ENCODE data around the gene GPR135. TPM values are rescaled to one million over a fixed set of nuclear protein-coding genes. Genes with fewer than 3 reads are reported as not detected.
"Not testable (repeated sequence)": the region's sequence is repeated elsewhere in the genome, so short reads cannot be mapped to it uniquely, and the experiment has no call there.

The GPR135 gene
- total and polyA plus RNA-seq, 5 donors = 1.5 to 5.1 (median 4.8) TPM

GRCh38 chr14:59474172-59474571 lies 9.0 kb upstream of the GPR135 start:
- Histone ChIP-seq H3K4me3 (ENCODE audit: low read length) (no peak overlapping the region), H3K9me3 (ENCODE audit: control insufficient read depth, low read length) (no peaks in the 10 kb centered on the region), H3K4me1 (ENCODE audit: control insufficient read depth, insufficient read depth, low read length) (no peaks in the 10 kb centered on the region), H3K27me3 (ENCODE audit: control insufficient read depth, insufficient read depth) (no peaks in the 10 kb centered on the region), H3K27ac (ENCODE audit: low read length) (peak overlapping the region; percentile 26)
- intact Hi-C loops (cut with DNase I) = no loop called here
- ATAC-seq (peak; percentile 41 to 51), DNase-seq (no peak)
- WGBS = 35% methylated on average over 1 of the region's 1 CpG

GRCh38 chr14:59464486-59465315 lies 479 bp downstream of the GPR135 start:
- no peak overlapping the region for H3K27ac ChIP-seq (ENCODE audit: low read length)
- peak overlapping the region; percentile 47 for H3K4me3 ChIP-seq (ENCODE audit: low read length)
- intact Hi-C loops (cut with DNase I) = no loop called here
- DNase-seq (peak; percentile 79 to 92 (median 88)), ATAC-seq (peak; percentile 85 to 88)
- no peaks in the 10 kb centered on the region for H3K9me3 ChIP-seq (ENCODE audit: control insufficient read depth, low read length)
- H3K27me3 ChIP-seq (ENCODE audit: control insufficient read depth, insufficient read depth) = no peaks in the 10 kb centered on the region
- under 1% methylated on average over 105 of the region's 105 CpGs for WGBS
- no peaks in the 10 kb centered on the region for H3K4me1 ChIP-seq (ENCODE audit: control insufficient read depth, insufficient read depth, low read length)

DNA sequence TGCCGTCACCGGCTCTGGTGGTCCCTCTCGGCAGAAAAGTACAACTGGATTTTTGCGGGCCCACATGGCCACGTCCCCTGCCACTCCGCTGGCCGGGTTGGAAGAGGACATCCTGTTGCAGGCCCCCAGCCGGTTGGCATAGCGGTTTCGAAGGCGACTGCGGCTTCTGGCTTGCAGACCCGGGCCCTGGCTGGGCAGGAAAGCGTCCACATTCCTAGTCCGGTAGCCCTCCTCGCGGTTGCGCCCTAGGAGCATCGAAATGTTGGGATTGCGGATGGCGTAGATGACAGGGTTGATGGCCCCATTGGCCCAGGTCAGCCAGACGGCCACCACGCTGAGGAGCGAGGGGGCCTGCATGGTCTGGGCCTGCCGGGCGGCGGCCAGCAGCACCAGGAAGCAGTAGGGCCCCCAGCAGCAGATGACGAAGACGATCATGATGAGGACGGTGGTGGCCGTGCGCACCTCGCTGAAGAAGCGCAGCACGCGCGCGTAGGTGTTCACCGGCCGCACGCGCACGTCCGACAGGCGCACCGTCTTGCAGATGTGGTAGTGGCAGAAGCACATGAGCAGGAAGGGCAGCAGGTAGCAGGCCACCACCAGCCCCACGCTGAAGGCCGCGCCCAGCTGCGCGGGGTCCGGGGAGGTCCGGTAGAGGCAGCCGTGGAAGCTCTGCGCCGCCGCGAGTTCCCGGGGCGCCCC lies 1.2 kb downstream of the GPR135 start:
- Histone ChIP-seq H3K9me3 (ENCODE audit: control insufficient read depth, low read length) (no peaks in the 10 kb centered on the region), H3K27me3 (ENCODE audit: control insufficient read depth, insufficient read depth) (no peaks in the 10 kb centered on the region), H3K4me1 (ENCODE audit: control insufficient read depth, insufficient read depth, low read length) (no peaks in the 10 kb centered on the region), H3K4me3 (ENCODE audit: low read length) (peak overlapping the region; percentile 47), H3K27ac (ENCODE audit: low read length) (no peak overlapping the region)
- intact Hi-C loops (cut with DNase I) = no loop called here
- 35% methylated on average over 60 of the region's 60 CpGs for WGBS
- DNase-seq = peak in 2 of 3 donors; percentile 63 to 74
- ATAC-seq = peak; percentile 3 to 15

DNA sequence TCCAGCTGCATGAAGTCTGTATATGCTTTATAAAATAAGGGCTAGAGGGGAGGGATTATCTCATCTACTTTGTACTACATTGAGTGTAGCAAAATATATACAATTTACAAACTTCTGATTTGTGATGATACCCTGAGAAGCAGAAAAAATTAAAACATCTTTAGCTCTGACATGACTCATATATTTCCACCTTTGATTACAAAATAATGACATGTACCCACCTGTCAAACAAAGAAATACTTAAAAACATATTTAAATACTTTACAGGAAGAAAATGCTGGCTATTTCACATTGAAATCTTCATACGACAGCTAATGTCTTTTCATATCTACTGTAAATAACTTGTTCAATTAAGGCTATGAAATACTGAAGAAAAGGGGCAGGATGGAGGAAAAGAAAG lies 3.3 kb downstream of the GPR135 start:
- WGBS = 95% methylated on average over 1 of the region's 1 CpG
- H3K4me1 ChIP-seq (ENCODE audit: control insufficient read depth, insufficient read depth, low read length) = no peaks in the 10 kb centered on the region
- no peak for ATAC-seq

DNA sequence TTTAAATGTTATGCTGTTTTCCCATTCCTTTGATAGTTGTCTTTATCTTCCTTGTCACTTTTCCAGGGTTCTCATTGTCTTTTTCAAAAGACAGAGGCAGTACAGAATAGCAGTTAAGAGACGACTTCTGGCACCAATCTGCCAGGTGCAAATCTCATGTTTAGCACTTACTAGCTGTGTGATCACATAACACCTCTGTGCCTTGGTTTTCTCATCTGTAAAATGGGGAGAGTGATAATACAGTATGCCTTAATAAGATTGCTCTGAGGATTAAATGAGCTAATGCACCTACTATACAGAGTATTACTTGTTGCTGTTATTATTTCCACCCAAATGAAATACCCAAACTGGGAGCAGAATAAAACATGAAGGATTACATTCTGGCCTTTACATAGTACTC lies 4.8 kb downstream of the GPR135 start:
- no peak overlapping the region for H3K27ac ChIP-seq (ENCODE audit: low read length)
- intact Hi-C loops (cut with DNase I) = no loop called here
- H3K9me3 ChIP-seq (ENCODE audit: control insufficient read depth, low read length) = no peaks in the 10 kb centered on the region
- no peak for DNase-seq
- H3K4me3 ChIP-seq (ENCODE audit: low read length) = no peak overlapping the region
- no peaks in the 10 kb centered on the region for H3K4me1 ChIP-seq (ENCODE audit: control insufficient read depth, insufficient read depth, low read length)
- 93% methylated on average over 1 of the region's 1 CpG for WGBS
- no peak for ATAC-seq
- no peaks in the 10 kb centered on the region for H3K27me3 ChIP-seq (ENCODE audit: control insufficient read depth, insufficient read depth)

More for the DNA sequence above, 3.3 kb downstream of the GPR135 start:
- H3K27ac ChIP-seq (ENCODE audit: low read length) = no peak overlapping the region
- no peak overlapping the region for H3K4me3 ChIP-seq (ENCODE audit: low read length)
- no peak for DNase-seq
- H3K27me3 ChIP-seq (ENCODE audit: control insufficient read depth, insufficient read depth) = no peaks in the 10 kb centered on the region
- H3K9me3 ChIP-seq (ENCODE audit: control insufficient read depth, low read length) = no peaks in the 10 kb centered on the region
- intact Hi-C loops (cut with DNase I) = no loop called here

DNA sequence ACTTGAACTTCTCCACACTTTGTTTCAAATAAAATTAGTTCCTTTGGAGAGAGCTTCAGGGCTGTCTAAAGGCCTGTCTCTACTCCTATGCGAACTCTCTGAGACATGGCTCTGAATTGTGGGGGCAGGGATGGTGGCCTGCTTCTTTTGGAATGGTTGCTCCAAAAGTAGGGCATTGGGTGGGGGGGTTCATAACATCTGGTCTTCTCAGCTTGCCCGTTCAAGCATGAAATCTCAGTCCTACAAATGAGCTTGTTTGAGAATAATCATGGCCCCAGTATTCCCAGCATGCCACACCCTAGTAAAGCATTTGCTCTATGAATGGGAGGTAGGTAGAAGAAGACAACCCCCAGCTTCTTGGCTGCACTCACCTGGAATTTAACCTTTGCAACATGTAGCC lies 6.7 kb downstream of the GPR135 start:
- intact Hi-C loops (cut with DNase I) = no loop called here
- Histone ChIP-seq H3K4me1 (ENCODE audit: control insufficient read depth, insufficient read depth, low read length) (no peaks in the 10 kb centered on the region), H3K9me3 (ENCODE audit: control insufficient read depth, low read length) (no peaks in the 10 kb centered on the region), H3K27me3 (ENCODE audit: control insufficient read depth, insufficient read depth) (no peaks in the 10 kb centered on the region), H3K4me3 (ENCODE audit: low read length) (no peak overlapping the region), H3K27ac (ENCODE audit: low read length) (no peak overlapping the region)
- 93% methylated on average over 2 of the region's 2 CpGs for WGBS
- no peak for ATAC-seq
- no peak for DNase-seq

DNA sequence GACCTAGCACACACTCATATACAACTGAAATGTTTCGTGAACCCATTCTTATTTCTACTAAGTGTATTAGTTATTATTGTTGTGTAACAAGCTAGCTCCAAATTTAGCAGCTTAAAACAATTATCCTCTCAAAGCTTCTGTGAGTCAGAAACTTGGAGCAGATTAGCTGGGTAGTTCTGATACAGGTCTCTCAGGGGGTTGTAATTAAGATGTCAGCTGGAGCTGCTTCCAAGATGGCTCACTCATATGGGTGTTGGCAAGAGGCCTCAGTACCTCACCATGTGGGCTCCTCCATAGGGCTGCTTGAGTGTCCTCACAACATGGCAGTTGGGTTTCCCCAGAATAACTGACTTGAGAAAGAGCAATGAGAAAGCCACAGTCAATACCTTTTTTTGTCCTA lies 9.8 kb downstream of the GPR135 start:
- Histone ChIP-seq H3K4me3 (ENCODE audit: low read length) (no peak overlapping the region), H3K9me3 (ENCODE audit: control insufficient read depth, low read length) (no peaks in the 10 kb centered on the region), H3K4me1 (ENCODE audit: control insufficient read depth, insufficient read depth, low read length) (no peaks in the 10 kb centered on the region), H3K27ac (ENCODE audit: low read length) (no peak overlapping the region), H3K27me3 (ENCODE audit: control insufficient read depth, insufficient read depth) (no peaks in the 10 kb centered on the region)
- ATAC-seq = peak in 1 of 2 donors; percentile 78
- 89% methylated on average over 1 of the region's 1 CpG for WGBS
- no peak for DNase-seq
- intact Hi-C loops (cut with DNase I) = no loop called here

DNA sequence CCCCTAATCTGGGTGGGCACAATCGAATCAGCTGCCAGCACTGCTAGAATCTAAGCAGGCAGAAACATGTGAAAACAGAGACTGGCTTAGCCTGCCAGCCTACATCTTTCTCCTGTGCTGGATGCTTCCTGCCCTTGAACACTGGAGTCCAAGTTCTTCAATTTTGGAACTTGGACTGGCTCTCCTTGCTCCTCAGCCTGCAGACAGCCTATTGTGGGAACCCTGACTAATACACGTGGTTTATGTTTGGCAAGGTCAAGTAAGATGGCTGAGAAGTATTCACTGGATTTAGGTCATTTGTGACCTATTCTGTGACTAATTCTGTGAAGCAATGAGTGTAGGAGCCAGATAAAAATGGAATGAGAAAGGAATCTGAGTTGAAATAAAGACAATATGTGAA lies 11.0 kb downstream of the GPR135 start:
- H3K9me3 ChIP-seq (ENCODE audit: control insufficient read depth, low read length) = no peaks in the 10 kb centered on the region
- peak in 1 of 3 donors; percentile 51 for DNase-seq
- ATAC-seq = peak; percentile 92 to 96
- 46% methylated on average over 2 of the region's 2 CpGs for WGBS
- no peaks in the 10 kb centered on the region for H3K27me3 ChIP-seq (ENCODE audit: control insufficient read depth, insufficient read depth)
- H3K4me1 ChIP-seq (ENCODE audit: control insufficient read depth, insufficient read depth, low read length) = no peaks in the 10 kb centered on the region
- H3K27ac ChIP-seq (ENCODE audit: low read length) = no peak overlapping the region
- no peak overlapping the region for H3K4me3 ChIP-seq (ENCODE audit: low read length)
- intact Hi-C loops (cut with DNase I) = no loop called here

DNA sequence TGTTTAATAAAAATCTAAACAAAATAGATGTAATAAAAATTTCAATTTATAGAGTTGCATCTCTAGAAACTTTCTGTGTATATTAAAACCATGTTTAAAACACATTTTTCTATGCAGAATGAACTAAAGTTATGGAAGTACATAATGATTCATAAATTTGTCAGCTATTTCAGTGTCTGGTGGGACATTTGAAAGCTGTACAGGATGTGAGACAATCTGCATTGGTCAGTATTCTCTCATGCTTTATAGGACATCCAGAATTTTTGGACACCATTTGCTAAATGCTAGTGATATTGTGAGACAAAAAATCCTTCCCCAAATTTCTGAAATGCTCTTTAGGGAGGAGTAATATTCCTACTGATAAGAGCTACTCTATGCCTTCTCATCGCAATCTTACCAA lies 13.3 kb downstream of the GPR135 start:
- DNase-seq = no peak
- 94% methylated on average over 1 of the region's 1 CpG for WGBS

DNA sequence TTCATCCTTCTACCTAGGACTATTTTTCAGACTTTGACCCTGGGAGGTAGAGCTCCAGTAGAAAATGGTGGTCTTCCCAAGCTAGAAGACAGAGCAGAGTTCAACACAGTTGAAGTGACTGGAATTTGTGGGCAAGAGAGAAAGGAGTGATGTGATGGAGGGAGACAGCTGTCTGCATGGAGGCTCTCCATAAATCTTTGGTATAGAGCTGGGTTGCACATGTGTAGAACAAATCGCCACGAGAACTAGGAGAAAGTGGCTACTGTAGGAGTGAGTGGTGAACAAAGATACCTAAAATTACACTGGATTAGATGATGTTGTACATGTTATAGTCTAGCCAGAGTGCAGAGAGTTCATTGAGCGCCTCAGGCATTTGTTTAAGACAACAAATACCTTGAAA lies 14.5 kb downstream of the GPR135 start:
- no peaks in the 10 kb centered on the region for H3K9me3 ChIP-seq (ENCODE audit: control insufficient read depth, low read length)
- H3K4me1 ChIP-seq (ENCODE audit: control insufficient read depth, insufficient read depth, low read length) = no peaks in the 10 kb centered on the region
- no peak overlapping the region for H3K4me3 ChIP-seq (ENCODE audit: low read length)
- intact Hi-C loops (cut with DNase I) = no loop called here
- no peaks in the 10 kb centered on the region for H3K27me3 ChIP-seq (ENCODE audit: control insufficient read depth, insufficient read depth)
- DNase-seq (no peak), ATAC-seq (no peak)
- no peak overlapping the region for H3K27ac ChIP-seq (ENCODE audit: low read length)
- 97% methylated on average over 3 of the region's 3 CpGs for WGBS

More for the DNA sequence above, 13.3 kb downstream of the GPR135 start:
- intact Hi-C loops (cut with DNase I) = no loop called here
- Histone ChIP-seq H3K9me3 (ENCODE audit: control insufficient read depth, low read length) (no peaks in the 10 kb centered on the region), H3K4me3 (ENCODE audit: low read length) (no peak overlapping the region), H3K27me3 (ENCODE audit: control insufficient read depth, insufficient read depth) (no peaks in the 10 kb centered on the region), H3K27ac (ENCODE audit: low read length) (no peak overlapping the region), H3K4me1 (ENCODE audit: control insufficient read depth, insufficient read depth, low read length) (no peaks in the 10 kb centered on the region)
- no peak for ATAC-seq

DNA sequence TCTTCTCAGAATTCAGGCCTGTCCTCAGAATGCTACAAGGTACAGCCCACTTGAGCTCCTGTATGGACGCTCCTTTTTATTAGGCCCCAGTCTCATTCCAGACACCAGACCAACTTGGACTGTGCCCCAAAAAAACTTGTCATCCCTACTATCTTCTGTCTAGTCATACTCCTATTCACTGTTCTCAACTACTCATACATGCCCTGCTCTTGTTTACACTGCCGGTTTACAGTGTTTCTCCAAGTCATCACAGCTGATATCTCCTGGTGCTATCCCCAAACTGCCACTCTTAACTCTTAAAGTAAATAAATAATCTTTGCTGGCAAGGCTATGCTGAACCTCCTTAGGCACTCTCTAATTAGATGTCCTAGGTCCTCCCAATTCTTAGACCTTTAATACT lies 16.5 kb downstream of the GPR135 start:
- 84% methylated on average over 2 of the region's 2 CpGs for WGBS
- not testable (repeated sequence) for H3K4me3 ChIP-seq (ENCODE audit: low read length); H3K27ac ChIP-seq (ENCODE audit: low read length); DNase-seq; H3K27me3 ChIP-seq (ENCODE audit: control insufficient read depth, insufficient read depth); H3K9me3 ChIP-seq (ENCODE audit: control insufficient read depth, low read length); ATAC-seq; H3K4me1 ChIP-seq (ENCODE audit: control insufficient read depth, insufficient read depth, low read length)
- intact Hi-C loops (cut with DNase I) = loop anchor here in 1 of 4 donors (5.0 to 10.0 kb wide), 2 partner anchors 104 to 321 kb away; no protein-coding TSS in a partner anchor
